Measurements from ENCODE around the gene HOXB1. TPM values are rescaled to one million over a fixed set of nuclear protein-coding genes. Genes with fewer than 3 reads are reported as not detected.
"Not testable (repeated sequence)": the region's sequence is repeated elsewhere in the genome, so short reads cannot be mapped to it uniquely, and the experiment has no call there.

HOXB1 gene
- total and polyA plus RNA-seq, 5 donors from 2014 or later, result not detected

GRCh38 chr17:48513666-48514455, 16.9 kb downstream of the HOXB1 start:
- H3K9me3 Mint-ChIP-seq, result peaks cover 0 to 1% (median 0%) of the 10 kb centered on the region in 7 donors
- H3K4me1 ChIP-seq (ENCODE audit: control insufficient read depth, insufficient read depth, low read length, poor library complexity, severe bottlenecking), result peaks cover 36% of the 10 kb centered on the region
- no peak overlapping the region for H3K27ac ChIP-seq (ENCODE audit: insufficient read depth, low read length, poor library complexity, severe bottlenecking)
- H3K36me3 ChIP-seq (ENCODE audit: control insufficient read depth, insufficient read depth, low read length), result no peaks in the 10 kb centered on the region
- no peak overlapping the region for H3K4me3 ChIP-seq (ENCODE audit: low read depth, low read length)
- H3K27me3 Mint-ChIP-seq, result peaks cover 36% of the 10 kb centered on the region
- DNase-seq (no peak), ATAC-seq (ENCODE audit: low read depth in 2 of 2) (no peak)
- H3K27ac Mint-ChIP-seq, result no peak overlapping the region
- H3K4me1 Mint-ChIP-seq, result peaks cover 17 to 57% (median 31%) of the 10 kb centered on the region in 4 donors
- peaks cover 8% of the 10 kb centered on the region for H3K27me3 ChIP-seq (ENCODE audit: control insufficient read depth, insufficient read depth, low read length)
- no peak overlapping the region for H3K4me3 Mint-ChIP-seq
- no peaks in the 10 kb centered on the region for H3K9me3 ChIP-seq (ENCODE audit: control insufficient read depth in 2 of 2, low read length in 2 of 2)
- no peaks in the 10 kb centered on the region for H3K36me3 Mint-ChIP-seq

- peaks cover 35% of the 10 kb centered on the region for H3K27me3 Mint-ChIP-seq
- peak overlapping the region in 1 of 3 donors; percentile 70 for H3K27ac Mint-ChIP-seq
- Histone ChIP-seq H3K4me3 (ENCODE audit: low read depth, low read length) (no peak overlapping the region), H3K4me1 (ENCODE audit: control insufficient read depth, insufficient read depth, low read length, poor library complexity, severe bottlenecking) (peaks cover 36% of the 10 kb centered on the region), H3K27ac (ENCODE audit: insufficient read depth, low read length, poor library complexity, severe bottlenecking) (no peak overlapping the region), H3K36me3 (ENCODE audit: control insufficient read depth, insufficient read depth, low read length) (no peaks in the 10 kb centered on the region), H3K27me3 (ENCODE audit: control insufficient read depth, insufficient read depth, low read length) (peaks cover 8% of the 10 kb centered on the region), H3K9me3 (ENCODE audit: control insufficient read depth in 2 of 2, low read length in 2 of 2) (no peaks in the 10 kb centered on the region)
- H3K4me1 Mint-ChIP-seq, result peaks cover 23 to 63% (median 34%) of the 10 kb centered on the region in 4 donors
- DNase-seq (peak in 1 of 3 donors; percentile 69), ATAC-seq (ENCODE audit: low read depth in 2 of 2) (no peak)
- H3K4me3 Mint-ChIP-seq, result peak overlapping the region in 2 of 4 donors; percentile 8 to 68
- no peaks in the 10 kb centered on the region for H3K36me3 Mint-ChIP-seq
- H3K9me3 Mint-ChIP-seq, result peaks cover 0 to 2% (median 0%) of the 10 kb centered on the region in 7 donors
Measured at GRCh38 chr17:48513097-48513496, 17.7 kb downstream of the HOXB1 start.

- peak overlapping the region; percentile 76 for H3K27ac ChIP-seq (ENCODE audit: insufficient read depth, low read length, poor library complexity, severe bottlenecking)
- H3K9me3 ChIP-seq (ENCODE audit: control insufficient read depth in 2 of 2, low read length in 2 of 2), result no peaks in the 10 kb centered on the region
- peak overlapping the region; percentile 33 for H3K4me3 ChIP-seq (ENCODE audit: low read depth, low read length)
- H3K4me1 Mint-ChIP-seq, result peaks cover 27 to 66% (median 40%) of the 10 kb centered on the region in 4 donors
- no peaks in the 10 kb centered on the region for H3K36me3 ChIP-seq (ENCODE audit: control insufficient read depth, insufficient read depth, low read length)
- H3K4me3 Mint-ChIP-seq, result peak overlapping the region; percentile 29 to 68 (median 54)
- peak overlapping the region; percentile 72 to 79 (median 78) for H3K27ac Mint-ChIP-seq
- H3K9me3 Mint-ChIP-seq, result peaks cover 0 to 2% (median 0%) of the 10 kb centered on the region in 7 donors
- H3K27me3 ChIP-seq (ENCODE audit: control insufficient read depth, insufficient read depth, low read length), result peaks cover 6% of the 10 kb centered on the region
- ATAC-seq (ENCODE audit: low read depth in 2 of 2) (peak; percentile 92 to 93), DNase-seq (peak; percentile 47 to 92 (median 78))
- no peaks in the 10 kb centered on the region for H3K36me3 Mint-ChIP-seq
- H3K4me1 ChIP-seq (ENCODE audit: control insufficient read depth, insufficient read depth, low read length, poor library complexity, severe bottlenecking), result peaks cover 45% of the 10 kb centered on the region
- peaks cover 22% of the 10 kb centered on the region for H3K27me3 Mint-ChIP-seq
Measured at GRCh38 chr17:48510761-48511604, 19.8 kb downstream of the HOXB1 start.

GRCh38 chr17:48510381-48510760, 20.4 kb downstream of the HOXB1 start:
- DNase-seq, result no peak
- peaks cover 22% of the 10 kb centered on the region for H3K27me3 Mint-ChIP-seq
- ATAC-seq (ENCODE audit: low read depth in 2 of 2), result no peak
- H3K9me3 ChIP-seq (ENCODE audit: control insufficient read depth in 2 of 2, low read length in 2 of 2), result no peaks in the 10 kb centered on the region
- no peak overlapping the region for H3K27ac Mint-ChIP-seq
- peaks cover 6% of the 10 kb centered on the region for H3K27me3 ChIP-seq (ENCODE audit: control insufficient read depth, insufficient read depth, low read length)
- no peaks in the 10 kb centered on the region for H3K36me3 ChIP-seq (ENCODE audit: control insufficient read depth, insufficient read depth, low read length)
- peaks cover 0 to 2% (median 0%) of the 10 kb centered on the region in 7 donors for H3K9me3 Mint-ChIP-seq
- peaks cover 33 to 72% (median 45%) of the 10 kb centered on the region in 4 donors for H3K4me1 Mint-ChIP-seq
- H3K4me1 ChIP-seq (ENCODE audit: control insufficient read depth, insufficient read depth, low read length, poor library complexity, severe bottlenecking), result peaks cover 51% of the 10 kb centered on the region
- H3K4me3 ChIP-seq (ENCODE audit: low read depth, low read length), result peak overlapping the region; percentile 33
- H3K4me3 Mint-ChIP-seq, result peak overlapping the region in 2 of 4 donors; percentile 46 to 58
- H3K36me3 Mint-ChIP-seq, result no peaks in the 10 kb centered on the region
- H3K27ac ChIP-seq (ENCODE audit: insufficient read depth, low read length, poor library complexity, severe bottlenecking), result no peak overlapping the region

- H3K27ac Mint-ChIP-seq; H3K9me3 Mint-ChIP-seq; H3K9me3 ChIP-seq (ENCODE audit: control insufficient read depth in 2 of 2, low read length in 2 of 2); ATAC-seq (ENCODE audit: low read depth in 2 of 2); H3K36me3 ChIP-seq (ENCODE audit: control insufficient read depth, insufficient read depth, low read length); H3K36me3 Mint-ChIP-seq; H3K27ac ChIP-seq (ENCODE audit: insufficient read depth, low read length, poor library complexity, severe bottlenecking); DNase-seq; H3K27me3 ChIP-seq (ENCODE audit: control insufficient read depth, insufficient read depth, low read length); H3K4me3 ChIP-seq (ENCODE audit: low read depth, low read length): not testable (repeated sequence)
- Mint-ChIP-seq H3K4me3 (peak overlapping the region in 1 of 4 donors; percentile 23), H3K27me3 (peaks cover 16% of the 10 kb centered on the region), H3K4me1 (peaks cover 36 to 72% (median 49%) of the 10 kb centered on the region in 4 donors)
- H3K4me1 ChIP-seq (ENCODE audit: control insufficient read depth, insufficient read depth, low read length, poor library complexity, severe bottlenecking), result peaks cover 57% of the 10 kb centered on the region
Measured at GRCh38 chr17:48509708-48510107, 21.1 kb downstream of the HOXB1 start.

- H3K4me1 Mint-ChIP-seq, result peaks cover 25 to 52% (median 35%) of the 10 kb centered on the region in 4 donors
- peak overlapping the region; percentile 61 to 93 (median 62) for H3K27ac Mint-ChIP-seq
- H3K36me3 Mint-ChIP-seq, result no peaks in the 10 kb centered on the region
- DNase-seq (no peak), ATAC-seq (ENCODE audit: low read depth in 2 of 2) (no peak)
- Histone ChIP-seq H3K9me3 (ENCODE audit: control insufficient read depth in 2 of 2, low read length in 2 of 2) (no peaks in the 10 kb centered on the region), H3K27me3 (ENCODE audit: control insufficient read depth, insufficient read depth, low read length) (no peaks in the 10 kb centered on the region), H3K36me3 (ENCODE audit: control insufficient read depth, insufficient read depth, low read length) (no peaks in the 10 kb centered on the region), H3K27ac (ENCODE audit: insufficient read depth, low read length, poor library complexity, severe bottlenecking) (peak overlapping the region; percentile 65), H3K4me1 (ENCODE audit: control insufficient read depth, insufficient read depth, low read length, poor library complexity, severe bottlenecking) (peaks cover 32% of the 10 kb centered on the region), H3K4me3 (ENCODE audit: low read depth, low read length) (no peak overlapping the region)
- peaks cover 0 to 2% (median 0%) of the 10 kb centered on the region in 7 donors for H3K9me3 Mint-ChIP-seq
- peak overlapping the region in 1 of 4 donors; percentile 60 for H3K4me3 Mint-ChIP-seq
- H3K27me3 Mint-ChIP-seq, result peaks cover 2% of the 10 kb centered on the region
Measured at GRCh38 chr17:48506246-48506645, 24.6 kb downstream of the HOXB1 start.

GRCh38 chr17:48505788-48506187, 25.0 kb downstream of the HOXB1 start:
- no peaks in the 10 kb centered on the region for H3K27me3 Mint-ChIP-seq
- H3K27ac Mint-ChIP-seq, result peak overlapping the region; percentile 61 to 93 (median 62)
- H3K27ac ChIP-seq (ENCODE audit: insufficient read depth, low read length, poor library complexity, severe bottlenecking), result peak overlapping the region; percentile 65

More at GRCh38 chr17:48505788-48506187, 25.0 kb downstream of the HOXB1 start:
- ATAC-seq (ENCODE audit: low read depth in 2 of 2) (peak; percentile 93), DNase-seq (peak; percentile 48 to 89 (median 62))
- H3K9me3 ChIP-seq (ENCODE audit: control insufficient read depth in 2 of 2, low read length in 2 of 2), result no peaks in the 10 kb centered on the region
- H3K36me3 ChIP-seq (ENCODE audit: control insufficient read depth, insufficient read depth, low read length), result no peaks in the 10 kb centered on the region
- H3K4me1 ChIP-seq (ENCODE audit: control insufficient read depth, insufficient read depth, low read length, poor library complexity, severe bottlenecking), result peaks cover 29% of the 10 kb centered on the region
- peak overlapping the region in 1 of 4 donors; percentile 60 for H3K4me3 Mint-ChIP-seq
- H3K27me3 ChIP-seq (ENCODE audit: control insufficient read depth, insufficient read depth, low read length), result no peaks in the 10 kb centered on the region
- H3K9me3 Mint-ChIP-seq, result peaks cover 0 to 2% (median 0%) of the 10 kb centered on the region in 7 donors
- peak overlapping the region; percentile 32 for H3K4me3 ChIP-seq (ENCODE audit: low read depth, low read length)
- no peaks in the 10 kb centered on the region for H3K36me3 Mint-ChIP-seq
- H3K4me1 Mint-ChIP-seq, result peaks cover 23 to 47% (median 32%) of the 10 kb centered on the region in 4 donors
